Thymus (tissue), 11 donors: ENCODE results near the gene TLK1. TPM values are rescaled to one million over a fixed set of nuclear protein-coding genes. Genes with fewer than 3 reads are reported as not detected.

Experiments
- DNase-seq, 9 donors: peaks; one replicate each; pipeline ENCODE4 v3.0.0-alpha.2; 2013; ENCODE audit warnings: low spot score in 9 of 9, low read depth in 6 of 9, missing footprints in 1 of 9
- H3K27ac ChIP-seq, 2 donors: one replicate each; pipeline ENCODE4 v1.5.1; 2013; ENCODE audit warnings: control low read depth in 1 of 2, low read depth in 1 of 2, low read length in 1 of 2, mild to moderate bottlenecking in 1 of 2, moderate library complexity in 1 of 2
- H3K27me3 ChIP-seq, 2 donors: one replicate each; pipeline ENCODE4 v1.5.1; 2013; ENCODE audit warnings: low read length in 1 of 2; ENCODE audit not compliant: control insufficient read depth in 2 of 2, insufficient read depth in 1 of 2
- H3K36me3 ChIP-seq, 2 donors: one replicate each; pipeline ENCODE4 v1.5.1; 2013; ENCODE audit warnings: low read length in 1 of 2, mild to moderate bottlenecking in 1 of 2, moderate library complexity in 1 of 2; ENCODE audit not compliant: control insufficient read depth in 2 of 2, insufficient read depth in 2 of 2
- H3K4me1 ChIP-seq, 2 donors: one replicate each; pipeline ENCODE4 v1.5.1; 2013; ENCODE audit warnings: low read length in 2 of 2; ENCODE audit not compliant: control insufficient read depth in 2 of 2, insufficient read depth in 2 of 2
- H3K4me3 ChIP-seq, 2 donors: one replicate each; pipeline ENCODE4 v1.5.1; 2013; ENCODE audit warnings: low read length in 2 of 2, control low read depth in 1 of 2, mild to moderate bottlenecking in 1 of 2
- H3K9me3 ChIP-seq, 2 donors: one replicate each; pipeline ENCODE4 v1.5.1; 2013; ENCODE audit warnings: low read length in 1 of 2, mild to moderate bottlenecking in 1 of 2; ENCODE audit not compliant: control insufficient read depth in 2 of 2, insufficient read depth in 1 of 2
- WGBS: extraction: QIAGEN DNeasy Blood & Tissue Kit; methylation state at CpG from one replicate; pipeline ENCODE4 v1.1.7; 2013; 5-methylcytosine and 5-hydroxymethylcytosine counted together
- polyA plus RNA-seq: library from polyadenylated mRNA; stranded (reverse); fragments of 200-250 nt; gene quantifications from one replicate; pipeline ENCODE4 v1.2.3, GENCODE V29; 2013
- total RNA-seq: library from RNA; stranded (reverse); fragments of 120-200 nt; gene quantifications from one replicate; pipeline ENCODE4 v1.2.4, GENCODE V29; 2013
- donor health status: healthy.

TLK1 gene
- total and polyA plus RNA-seq, 2 donors: 15.5 to 29.3 TPM

DNA sequence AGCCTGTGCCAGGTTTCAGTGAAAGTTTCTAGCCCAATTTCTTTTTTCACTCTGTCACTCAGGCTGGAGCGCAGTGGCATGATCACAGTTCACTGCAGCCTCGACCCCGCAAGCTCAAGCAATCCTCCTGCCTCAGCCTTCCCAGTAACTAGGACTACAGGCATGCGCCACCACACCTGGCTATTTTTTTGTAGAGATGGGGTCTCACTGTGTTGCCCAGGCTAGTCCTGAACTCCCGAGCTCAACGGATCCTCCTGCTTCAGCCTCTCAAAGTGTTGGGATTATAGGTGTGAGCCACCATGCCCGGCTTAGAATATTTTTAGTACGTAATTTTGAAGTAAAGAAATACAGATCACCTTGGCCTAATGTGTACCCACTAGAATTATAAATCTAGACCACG, 144.6 kb downstream of the TLK1 start:
- Histone ChIP-seq H3K9me3 (no peaks in the 10 kb centered on the region), H3K36me3 (peaks cover 6 to 17% of the 10 kb centered on the region in 2 donors), H3K27me3 (no peaks in the 10 kb centered on the region), H3K4me3 (no peak overlapping the region), H3K27ac (no peak overlapping the region), H3K4me1 (no peaks in the 10 kb centered on the region)
- DNase-seq: no peak
- 98% methylated on average over 9 of the region's 9 CpGs for WGBS

DNA sequence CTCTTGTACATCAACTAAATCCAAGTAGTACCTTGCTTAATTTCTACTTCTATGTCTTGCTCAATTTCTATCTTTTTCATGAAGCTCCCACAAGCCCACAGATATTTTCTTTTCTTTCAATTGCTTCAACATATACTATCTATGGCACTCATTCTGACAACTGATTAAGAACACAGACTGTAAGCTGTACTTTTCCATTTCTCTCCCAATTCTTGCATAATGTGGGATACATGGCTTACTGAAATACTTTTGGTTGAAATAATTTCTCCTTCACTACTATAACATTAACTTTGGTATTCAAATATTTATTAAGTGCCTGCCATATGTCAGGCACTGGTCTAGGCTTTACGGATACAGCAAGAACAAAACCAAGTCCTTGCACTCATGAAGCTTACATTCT, 146.8 kb downstream of the TLK1 start:
- Histone ChIP-seq H3K36me3 (peaks cover 6 to 34% of the 10 kb centered on the region in 2 donors), H3K27me3 (no peaks in the 10 kb centered on the region), H3K27ac (no peak overlapping the region), H3K4me3 (no peak overlapping the region), H3K9me3 (no peaks in the 10 kb centered on the region), H3K4me1 (no peaks in the 10 kb centered on the region)
- no peak for DNase-seq
- WGBS: 97% methylated on average over 1 of the region's 1 CpG

DNA sequence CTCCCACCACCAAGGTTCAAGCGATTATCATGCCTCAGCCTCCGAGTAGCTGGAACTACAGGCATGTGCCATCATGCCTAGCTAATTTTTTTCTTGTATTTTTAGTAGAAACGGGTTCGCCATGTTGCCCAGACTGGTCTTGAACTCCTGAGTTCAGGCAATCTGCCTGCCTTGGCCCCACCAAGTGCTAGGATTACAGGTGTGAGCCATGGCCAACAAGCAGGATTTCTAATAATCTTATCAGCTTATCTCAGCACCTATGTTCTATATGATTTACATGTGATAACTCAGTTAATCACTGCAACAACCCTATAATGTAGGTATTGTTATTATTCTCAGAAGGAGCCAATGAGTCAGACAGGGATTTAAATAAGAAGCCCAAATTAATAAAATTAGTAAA, 151.3 kb downstream of the TLK1 start:
- peaks cover 10 to 44% of the 10 kb centered on the region in 2 donors for H3K36me3 ChIP-seq

DNA sequence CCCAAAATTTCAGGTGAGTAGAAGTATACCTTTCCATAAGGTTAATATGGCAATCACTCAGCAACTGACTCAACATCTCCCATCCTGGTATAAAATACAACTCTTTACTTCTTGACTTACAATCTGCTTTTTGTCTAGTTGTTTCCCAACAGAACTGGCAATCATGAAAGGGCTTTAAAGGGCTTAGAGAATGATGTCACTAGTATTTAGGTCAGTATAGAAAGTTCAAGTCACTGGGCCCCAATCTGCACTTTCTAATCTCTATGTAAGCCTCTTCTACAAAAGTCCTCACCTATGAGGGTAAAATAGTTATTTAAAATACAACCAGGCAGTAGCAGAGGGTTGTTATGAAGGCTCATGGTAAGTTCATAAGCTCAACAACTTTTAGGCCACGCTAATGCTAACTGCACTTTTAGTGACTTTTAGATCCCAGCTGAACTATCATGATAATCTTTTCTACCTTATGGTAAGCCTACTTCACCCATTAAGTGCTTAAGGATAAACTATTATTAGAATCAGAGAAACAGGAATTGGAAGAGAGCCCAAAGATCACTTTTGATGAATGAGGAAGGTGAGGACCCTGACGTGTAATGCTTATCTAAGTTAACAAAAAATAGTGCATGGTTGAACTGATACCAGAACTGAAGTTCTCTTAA, 152.0 kb downstream of the TLK1 start:
- no peak for DNase-seq
- no peak overlapping the region for H3K4me3 ChIP-seq
- H3K27ac ChIP-seq: no peak overlapping the region
- no peaks in the 10 kb centered on the region for H3K9me3 ChIP-seq
- H3K36me3 ChIP-seq: peaks cover 8 to 45% of the 10 kb centered on the region in 2 donors
- H3K4me1 ChIP-seq: no peaks in the 10 kb centered on the region
- no peaks in the 10 kb centered on the region for H3K27me3 ChIP-seq
- WGBS: 94% methylated on average over 2 of the region's 2 CpGs

More for the DNA sequence above, 151.3 kb downstream of the TLK1 start:
- Histone ChIP-seq H3K4me3 (no peak overlapping the region), H3K27ac (no peak overlapping the region), H3K9me3 (no peaks in the 10 kb centered on the region), H3K27me3 (no peaks in the 10 kb centered on the region), H3K4me1 (no peaks in the 10 kb centered on the region)
- no peak for DNase-seq
- WGBS: over 99% methylated on average over 4 of the region's 4 CpGs

DNA sequence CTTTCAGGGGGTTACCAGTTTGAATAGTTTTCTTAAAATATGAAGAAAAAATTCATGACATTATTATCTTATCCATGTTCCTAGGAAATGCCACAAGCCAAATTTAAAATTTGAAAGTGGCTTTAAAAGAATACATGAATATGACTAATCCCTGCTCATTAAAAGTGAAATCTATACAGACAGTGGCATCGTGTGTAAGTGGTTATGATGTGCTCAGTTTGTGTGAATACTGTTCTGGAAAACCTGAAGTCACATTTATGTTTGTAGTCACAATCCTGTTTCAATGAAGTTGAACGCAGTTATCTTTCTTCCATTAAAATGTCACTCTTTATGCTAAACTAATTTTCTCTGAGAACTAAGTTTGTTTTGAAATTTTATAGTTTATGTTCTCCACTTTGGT, 155.9 kb downstream of the TLK1 start:
- Histone ChIP-seq H3K9me3 (no peaks in the 10 kb centered on the region), H3K36me3 (peaks cover 26 to 54% of the 10 kb centered on the region in 2 donors), H3K27ac (no peak overlapping the region), H3K4me3 (no peak overlapping the region), H3K27me3 (no peaks in the 10 kb centered on the region), H3K4me1 (no peaks in the 10 kb centered on the region)
- no peak for DNase-seq
- 96% methylated on average over 2 of the region's 2 CpGs for WGBS

DNA sequence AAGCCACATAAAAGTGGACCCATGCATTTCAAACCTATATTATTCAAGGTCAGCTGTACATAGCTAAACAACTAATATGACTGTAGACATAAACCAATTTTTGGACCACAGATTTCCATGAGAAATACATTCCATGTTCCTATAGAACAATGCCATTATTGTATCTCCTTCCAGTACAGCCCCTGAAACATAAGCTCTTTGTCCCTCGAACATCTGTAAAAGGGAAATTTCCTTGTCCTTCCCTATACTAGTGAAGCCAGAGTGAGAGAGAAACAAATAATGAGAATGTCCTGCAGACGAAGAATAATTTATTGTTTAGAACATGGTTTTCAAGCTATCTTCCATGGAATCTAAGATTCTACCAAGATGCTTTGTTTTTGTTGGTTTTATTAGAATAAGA, 156.3 kb downstream of the TLK1 start:
- H3K36me3 ChIP-seq: peaks cover 26 to 51% of the 10 kb centered on the region in 2 donors
- WGBS: 98% methylated on average over 2 of the region's 2 CpGs

DNA sequence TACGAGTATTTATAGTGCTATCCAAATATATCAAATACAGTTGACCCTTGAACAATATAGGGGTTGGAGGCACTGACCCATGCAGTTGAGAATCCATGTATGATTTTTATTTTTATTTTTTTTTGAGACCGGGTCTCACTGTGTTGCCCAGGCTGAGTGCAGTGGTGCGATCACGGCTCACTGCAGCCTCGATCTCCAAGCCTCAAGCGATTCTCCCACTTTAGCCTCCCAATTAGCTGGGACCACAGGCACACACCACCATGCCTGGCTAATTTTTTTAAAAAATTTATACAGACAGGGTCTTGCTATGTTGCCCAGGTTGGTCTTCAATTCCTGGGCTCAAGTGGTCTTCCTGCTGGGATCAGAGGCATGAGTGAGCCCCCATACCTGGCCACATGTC, 161.0 kb downstream of the TLK1 start:
- peaks cover 18 to 54% of the 10 kb centered on the region in 2 donors for H3K36me3 ChIP-seq

More for the DNA sequence above, 156.3 kb downstream of the TLK1 start:
- Histone ChIP-seq H3K9me3 (no peaks in the 10 kb centered on the region), H3K27ac (no peak overlapping the region), H3K27me3 (no peaks in the 10 kb centered on the region), H3K4me3 (no peak overlapping the region), H3K4me1 (no peaks in the 10 kb centered on the region)
- no peak for DNase-seq

DNA sequence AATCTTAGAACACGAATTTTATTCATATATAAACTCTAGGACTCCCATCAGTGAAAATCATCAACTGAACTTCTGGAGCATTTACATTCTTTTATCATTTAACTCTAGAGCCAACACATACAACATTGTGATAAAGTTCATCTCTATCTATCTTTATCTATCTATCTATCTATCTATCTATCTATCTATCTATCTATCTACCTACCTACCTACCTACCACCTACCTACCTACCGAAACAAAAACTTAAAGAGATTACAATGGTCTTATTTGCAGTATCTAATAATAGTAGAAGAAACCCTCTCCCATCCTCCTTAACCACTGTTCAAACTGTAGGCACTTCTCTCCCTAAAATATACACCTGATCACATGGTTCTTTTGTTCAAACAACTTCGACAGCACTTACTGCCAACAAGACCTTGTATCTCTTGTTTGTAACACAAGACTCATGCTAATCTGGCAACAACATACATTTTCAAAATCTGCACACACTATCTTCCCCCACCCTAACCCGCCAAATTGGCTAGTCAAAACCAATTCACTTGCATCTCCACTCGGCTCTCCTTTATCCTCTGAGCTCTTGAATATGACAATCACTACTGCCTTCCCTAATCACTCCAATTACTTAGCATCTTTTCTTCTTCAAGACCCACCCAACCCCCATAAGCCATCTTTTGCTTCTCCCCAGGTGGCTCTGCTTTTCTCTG, 162.6 kb downstream of the TLK1 start:
- Histone ChIP-seq H3K36me3 (peaks cover 22 to 56% of the 10 kb centered on the region in 2 donors), H3K27me3 (no peaks in the 10 kb centered on the region), H3K9me3 (no peaks in the 10 kb centered on the region), H3K27ac (no peak overlapping the region), H3K4me3 (no peak overlapping the region), H3K4me1 (no peaks in the 10 kb centered on the region)
- DNase-seq: no peak
- WGBS: 97% methylated on average over 5 of the region's 5 CpGs

More for the DNA sequence above, 161.0 kb downstream of the TLK1 start:
- Histone ChIP-seq H3K27me3 (no peaks in the 10 kb centered on the region), H3K27ac (no peak overlapping the region), H3K4me1 (no peaks in the 10 kb centered on the region), H3K4me3 (no peak overlapping the region), H3K9me3 (no peaks in the 10 kb centered on the region)
- no peak for DNase-seq
- WGBS: 96% methylated on average over 6 of the region's 6 CpGs

DNA sequence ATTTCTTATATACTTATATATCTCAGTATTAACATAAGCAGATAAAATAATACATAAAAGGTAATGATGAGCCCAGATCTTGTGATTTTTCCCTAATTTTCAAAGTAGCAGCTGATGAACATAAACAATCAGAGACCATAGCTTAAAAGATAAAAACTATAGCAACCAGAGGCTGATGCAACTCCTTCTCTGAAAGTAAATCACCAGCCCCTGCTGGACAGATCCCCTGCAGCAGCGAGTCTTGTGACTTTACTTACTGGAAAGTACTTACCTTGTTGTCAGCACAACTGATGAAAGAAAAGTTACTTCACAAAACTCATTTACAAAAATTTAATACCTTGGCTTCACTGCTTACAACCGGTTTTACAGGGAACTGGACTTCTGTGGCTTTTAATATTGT, 164.4 kb downstream of the TLK1 start:
- no peaks in the 10 kb centered on the region for H3K27me3 ChIP-seq
- no peak for DNase-seq
- no peak overlapping the region for H3K27ac ChIP-seq
- no peaks in the 10 kb centered on the region for H3K4me1 ChIP-seq
- peaks cover 12 to 56% of the 10 kb centered on the region in 2 donors for H3K36me3 ChIP-seq
- no peak overlapping the region for H3K4me3 ChIP-seq
- WGBS: 96% methylated on average over 2 of the region's 2 CpGs
- no peaks in the 10 kb centered on the region for H3K9me3 ChIP-seq
